G401.6 (cell line): Measurements from ENCODE around the gene DIS3L2.
"Not testable (repeated sequence)": the region's sequence is repeated elsewhere in the genome, so short reads cannot be mapped to it uniquely, and the experiment has no call there.

ENCODE experiments used
- FAIRE-seq: peaks from 2 replicates; lab custom pipeline; 2012; peaks lifted over from hg19 to GRCh38; lab: Jason Lieb, UNC

DIS3L2 gene

GRCh38 chr2:232377319-232377718, 415.8 kb downstream of the DIS3L2 start:
- FAIRE-seq = no peak

GRCh38 chr2:232377841-232378734, 416.6 kb downstream of the DIS3L2 start:
- FAIRE-seq = no peak

- not testable (repeated sequence) for FAIRE-seq
Observed at GRCh38 chr2:232378735-232379151, 417.2 kb downstream of the DIS3L2 start, which contains the start of gene ALPP. ALPP (plus strand) TSS chr2:232378751; CDS start chr2:232378803, 52 bp downstream.

DNA sequence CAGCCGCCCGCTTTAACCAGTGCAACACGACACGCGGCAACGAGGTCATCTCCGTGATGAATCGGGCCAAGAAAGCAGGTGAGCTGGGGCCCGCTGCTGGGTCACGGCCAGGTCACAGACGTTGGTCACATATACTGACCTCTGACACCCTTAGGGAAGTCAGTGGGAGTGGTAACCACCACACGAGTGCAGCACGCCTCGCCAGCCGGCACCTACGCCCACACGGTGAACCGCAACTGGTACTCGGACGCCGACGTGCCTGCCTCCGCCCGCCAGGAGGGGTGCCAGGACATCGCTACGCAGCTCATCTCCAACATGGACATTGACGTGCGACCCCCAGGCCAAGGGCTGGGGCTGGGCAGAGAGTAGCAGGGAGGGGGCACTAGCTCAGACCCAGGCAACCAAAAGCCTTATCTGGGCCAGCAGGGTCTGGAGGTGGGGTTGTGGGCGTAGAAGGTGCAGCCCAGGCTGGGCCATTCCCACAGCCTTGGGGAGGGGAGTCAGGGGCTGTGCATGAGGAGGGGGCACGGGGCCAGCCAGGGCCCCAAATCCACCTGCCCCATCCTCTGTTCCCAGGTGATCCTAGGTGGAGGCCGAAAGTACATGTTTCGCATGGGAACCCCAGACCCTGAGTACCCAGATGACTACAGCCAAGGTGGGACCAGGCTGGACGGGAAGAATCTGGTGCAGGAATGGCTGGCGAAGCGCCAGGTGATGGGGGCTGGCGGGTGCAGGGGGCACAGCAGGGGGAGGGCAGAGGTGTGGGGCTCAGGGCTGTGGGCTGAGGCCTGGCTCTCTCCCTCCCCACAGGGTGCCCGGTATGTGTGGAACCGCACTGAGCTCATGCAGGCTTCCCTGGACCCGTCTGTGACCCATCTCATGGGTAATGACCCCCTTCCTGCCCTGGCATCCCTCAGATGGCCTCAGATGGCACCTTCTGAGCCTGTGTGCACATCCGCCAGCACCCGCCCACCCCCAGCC, 418.4 kb downstream of the DIS3L2 start:
- not testable (repeated sequence) for FAIRE-seq

DNA sequence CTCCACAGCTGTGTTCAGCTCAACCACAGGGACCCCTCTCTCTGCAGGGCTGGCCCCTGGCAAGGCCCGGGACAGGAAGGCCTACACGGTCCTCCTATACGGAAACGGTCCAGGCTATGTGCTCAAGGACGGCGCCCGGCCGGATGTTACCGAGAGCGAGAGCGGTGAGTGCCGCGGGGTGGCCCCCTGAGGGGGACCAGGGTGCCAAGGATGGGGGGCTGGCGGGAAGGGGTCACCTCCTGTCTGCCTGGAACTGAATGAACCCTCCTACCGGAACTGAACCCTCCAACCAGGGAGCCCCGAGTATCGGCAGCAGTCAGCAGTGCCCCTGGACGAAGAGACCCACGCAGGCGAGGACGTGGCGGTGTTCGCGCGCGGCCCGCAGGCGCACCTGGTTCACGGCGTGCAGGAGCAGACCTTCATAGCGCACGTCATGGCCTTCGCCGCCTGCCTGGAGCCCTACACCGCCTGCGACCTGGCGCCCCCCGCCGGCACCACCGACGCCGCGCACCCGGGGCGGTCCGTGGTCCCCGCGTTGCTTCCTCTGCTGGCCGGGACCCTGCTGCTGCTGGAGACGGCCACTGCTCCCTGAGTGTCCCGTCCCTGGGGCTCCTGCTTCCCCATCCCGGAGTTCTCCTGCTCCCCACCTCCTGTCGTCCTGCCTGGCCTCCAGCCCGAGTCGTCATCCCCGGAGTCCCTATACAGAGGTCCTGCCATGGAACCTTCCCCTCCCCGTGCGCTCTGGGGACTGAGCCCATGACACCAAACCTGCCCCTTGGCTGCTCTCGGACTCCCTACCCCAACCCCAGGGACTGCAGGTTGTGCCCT, 419.9 kb downstream of the DIS3L2 start:
- FAIRE-seq = not testable (repeated sequence)

GRCh38 chr2:232382331-232383225, 421.1 kb downstream of the DIS3L2 start:
- FAIRE-seq = no peak

DNA sequence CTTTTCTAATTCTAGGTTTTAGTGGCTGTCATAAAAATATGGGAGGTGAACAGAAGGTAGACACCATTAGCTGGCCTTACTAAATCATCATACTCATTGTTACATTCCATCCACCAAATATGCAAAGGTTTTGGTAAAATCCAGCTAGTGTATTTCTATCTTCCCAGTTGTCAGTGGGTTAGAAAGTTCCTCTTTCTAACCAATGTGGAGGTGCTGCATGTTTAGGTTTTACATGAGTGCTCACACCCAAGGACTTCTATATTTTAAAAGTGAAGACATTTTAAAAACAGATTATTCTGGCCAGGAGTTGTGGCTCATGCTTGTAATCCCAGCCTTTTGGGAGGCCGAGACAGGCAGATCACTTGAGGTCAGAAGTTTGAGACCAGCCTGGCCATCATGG, 423.0 kb downstream of the DIS3L2 start:
- no peak for FAIRE-seq

- FAIRE-seq = not testable (repeated sequence)
Observed at GRCh38 chr2:232385058-232385457, 423.5 kb downstream of the DIS3L2 start.

- FAIRE-seq = peak; percentile 76
Observed at GRCh38 chr2:232385660-232386489, 424.4 kb downstream of the DIS3L2 start.

DNA sequence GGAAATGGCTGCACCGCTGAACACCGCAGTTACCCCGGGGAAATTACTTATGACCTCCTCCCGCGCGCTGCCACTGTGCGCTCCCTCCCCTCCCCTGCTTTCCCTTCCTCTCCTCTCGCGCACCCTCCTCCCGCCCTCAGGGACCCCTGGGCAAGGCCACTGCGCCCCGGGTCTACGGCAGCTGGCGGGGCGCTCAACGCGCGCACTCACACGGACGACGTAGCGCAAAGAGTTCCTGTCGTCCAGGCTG, 424.9 kb downstream of the DIS3L2 start:
- FAIRE-seq = no peak
